HUDEP-2 (cell line): ENCODE measurements around the gene ZNF761.
"Not testable (repeated sequence)": the region's sequence is repeated elsewhere in the genome, so short reads cannot be mapped to it uniquely, and the experiment has no call there.

ENCODE experiments used
- DNase-seq, 76 experiments: peaks; one replicate each; lab custom pipeline; 2025; ENCODE audit not compliant: unreplicated experiment in 76 of 76; lab: John Stamatoyannopoulos, UW

ZNF761 gene

DNA sequence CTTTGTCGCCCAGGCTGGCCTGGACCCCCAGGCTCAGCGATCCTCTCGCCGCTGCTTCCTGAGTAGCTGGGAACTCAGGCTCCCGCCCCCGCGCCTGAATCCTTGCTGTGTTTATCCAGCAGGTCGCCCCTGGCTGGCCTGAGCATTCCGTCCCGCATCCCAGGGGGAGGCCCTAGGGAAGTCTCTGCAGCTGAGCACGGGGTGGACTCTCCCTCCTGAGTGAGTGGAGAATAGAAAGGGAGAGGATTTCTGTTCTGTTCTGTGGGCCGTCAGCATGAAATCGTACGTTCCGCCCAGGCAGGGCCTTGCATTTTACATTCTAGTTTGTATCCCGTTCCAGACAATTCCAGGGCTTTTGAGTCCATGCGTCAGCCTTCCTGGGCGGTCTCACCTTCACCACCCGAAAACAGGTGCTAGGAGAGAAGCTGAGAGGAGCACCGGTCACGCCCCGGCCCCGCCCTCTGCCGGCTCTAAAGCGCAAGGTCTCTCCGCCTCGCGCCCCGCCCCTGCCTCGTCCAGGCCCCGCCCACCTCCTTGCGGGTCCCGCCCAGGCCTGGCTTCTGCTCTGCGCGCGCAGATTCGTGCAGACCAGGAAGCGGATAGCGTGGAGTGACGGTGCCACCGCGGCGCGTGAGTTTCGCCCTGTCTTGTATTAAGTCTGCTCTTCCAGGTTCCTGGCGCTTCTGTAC is at the start of gene ZNF761:
Gene ZNF761 (plus strand): TSS at position 586 of the 689 bp plus-strand sequence. CDS start 15,285 bp downstream, outside the sequence.
- DNase-seq: peak in 75 of 76 experiments; percentile 56 to 97 (median 91)

GRCh38 chr19:53388168-53388567 is 43.6 kb upstream of the ZNF761 start:
- DNase-seq: no peak

- no peak for DNase-seq
These were observed 42.9 kb upstream of the ZNF761 start for GRCh38 chr19:53388904-53389303.

GRCh38 chr19:53389571-53389970 is 42.2 kb upstream of the ZNF761 start:
- DNase-seq: no peak

GRCh38 chr19:53389978-53390377 is 41.8 kb upstream of the ZNF761 start:
- no peak for DNase-seq

GRCh38 chr19:53394522-53394973 is 37.2 kb upstream of the ZNF761 start:
- DNase-seq: no peak

GRCh38 chr19:53394974-53395839 is 36.6 kb upstream of the ZNF761 start, which contains the start of gene ZNF765:
Gene ZNF765 (plus strand): TSS chr19:53395149. CDS start chr19:53398016, 2,867 bp downstream.
- DNase-seq: peak in 75 of 76 experiments; percentile 28 to 98 (median 90)

DNA sequence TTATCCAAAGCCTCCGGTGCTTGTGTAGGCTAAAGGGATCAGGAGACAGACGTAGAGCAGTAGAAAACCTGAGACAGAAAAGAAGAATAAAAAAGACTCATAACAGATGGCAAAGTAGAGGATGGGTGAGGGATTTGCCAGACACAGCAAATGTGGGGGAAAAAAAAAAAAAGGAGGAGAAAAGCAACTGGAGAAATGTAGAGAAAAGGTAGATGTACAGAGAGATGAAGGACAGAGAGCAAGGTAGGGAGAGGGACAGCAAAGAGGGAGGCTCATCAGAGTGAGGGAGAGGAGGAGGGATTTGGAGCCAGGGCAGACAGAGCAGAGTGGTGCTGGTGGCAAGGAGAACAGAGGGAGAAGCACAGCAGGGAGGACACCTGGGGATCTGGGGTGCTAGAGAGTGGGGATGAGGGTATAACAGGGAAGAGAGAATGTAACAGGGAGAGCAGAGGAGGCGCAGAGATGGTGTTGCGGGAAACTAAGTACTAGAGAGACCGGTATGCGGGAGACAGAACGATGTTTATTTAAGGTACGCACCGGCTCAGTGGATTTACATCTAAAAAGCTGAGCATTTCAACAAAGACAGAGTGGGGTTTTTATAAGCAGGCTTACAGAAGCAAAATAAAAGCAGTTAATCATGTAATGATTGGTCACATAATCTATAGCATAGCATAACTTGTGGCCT is 35.8 kb upstream of the ZNF761 start:
- DNase-seq: not testable (repeated sequence)

DNA sequence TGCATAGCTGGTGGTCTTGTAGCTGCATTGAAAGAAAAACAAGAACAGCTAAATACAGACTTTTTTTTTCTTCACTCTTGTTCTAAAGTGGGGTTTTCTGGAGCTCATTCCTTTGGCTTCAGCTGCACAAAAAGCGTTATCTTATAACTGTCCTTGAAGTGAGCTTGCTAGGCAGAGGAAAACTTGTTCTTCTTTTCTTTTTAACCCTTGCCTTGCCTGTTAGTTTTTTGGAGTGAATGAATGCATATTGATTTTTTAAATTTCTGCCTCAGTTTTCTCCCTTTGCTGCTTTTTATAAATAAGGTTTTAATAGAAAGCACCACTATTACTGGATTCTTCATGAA is 35.3 kb upstream of the ZNF761 start:
- DNase-seq: no peak

- DNase-seq: not testable (repeated sequence)
These were observed 33.9 kb upstream of the ZNF761 start for GRCh38 chr19:53397918-53398317.

- DNase-seq: no peak
These were observed 22.1 kb upstream of the ZNF761 start for GRCh38 chr19:53409505-53410204.

DNA sequence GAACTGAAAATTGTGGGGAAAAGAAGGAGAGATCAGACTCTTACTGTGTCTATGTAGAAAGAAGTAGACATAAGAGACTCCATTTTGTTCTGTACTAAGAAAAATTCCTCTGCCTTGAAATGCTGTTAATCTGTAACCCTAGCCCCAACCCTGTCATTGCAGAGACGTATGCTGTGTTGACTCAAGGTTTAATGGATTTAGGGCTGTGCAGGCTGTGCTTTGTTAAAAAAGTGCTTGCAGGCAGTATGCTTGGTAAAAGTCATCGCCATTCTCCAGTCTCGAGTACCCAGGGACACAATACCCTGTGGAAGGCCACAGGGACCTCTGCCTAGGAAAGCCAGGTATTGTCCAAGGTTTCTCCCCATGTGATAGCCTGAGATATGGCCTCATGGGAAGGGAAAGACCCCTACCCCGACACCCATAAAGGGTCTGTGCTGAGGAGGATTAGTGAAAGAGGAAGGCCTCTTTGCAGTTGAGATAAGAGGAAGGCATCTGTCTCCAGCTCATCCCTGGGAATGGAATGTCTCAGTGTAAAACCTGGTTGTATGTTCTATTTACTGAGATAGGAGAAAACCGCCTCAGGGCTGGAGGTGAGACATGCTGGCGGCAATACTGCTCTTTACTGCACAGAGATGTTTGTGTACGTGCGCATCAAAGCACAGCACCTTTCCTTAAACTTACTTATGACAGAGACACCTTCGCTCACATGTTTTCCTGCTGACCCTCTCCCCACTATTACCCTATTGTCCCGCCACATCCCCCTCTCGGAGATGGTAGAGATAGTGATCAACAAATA is 11.1 kb upstream of the ZNF761 start:
- not testable (repeated sequence) for DNase-seq

GRCh38 chr19:53422551-53422950 is 9.2 kb upstream of the ZNF761 start:
- no peak for DNase-seq

DNA sequence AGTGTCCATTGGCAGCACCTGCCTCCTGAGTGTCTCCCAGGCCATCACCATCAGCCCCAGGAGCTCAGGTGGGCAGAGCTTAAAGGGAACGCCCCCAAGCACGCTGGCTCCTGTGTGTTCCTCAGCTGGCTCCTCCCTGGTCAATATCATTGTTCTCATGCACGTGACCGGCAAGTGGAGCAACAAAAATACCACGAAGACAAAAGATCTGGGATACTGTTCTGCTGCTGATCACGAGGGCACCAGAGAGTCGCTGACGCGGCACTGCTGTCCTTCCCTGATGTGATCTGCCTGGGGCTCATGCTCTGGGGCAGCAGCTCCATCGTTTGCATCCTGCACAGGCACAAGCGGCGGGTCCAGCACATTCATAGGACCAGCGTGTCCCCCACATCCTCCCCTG is 8.7 kb upstream of the ZNF761 start:
- not testable (repeated sequence) for DNase-seq

DNA sequence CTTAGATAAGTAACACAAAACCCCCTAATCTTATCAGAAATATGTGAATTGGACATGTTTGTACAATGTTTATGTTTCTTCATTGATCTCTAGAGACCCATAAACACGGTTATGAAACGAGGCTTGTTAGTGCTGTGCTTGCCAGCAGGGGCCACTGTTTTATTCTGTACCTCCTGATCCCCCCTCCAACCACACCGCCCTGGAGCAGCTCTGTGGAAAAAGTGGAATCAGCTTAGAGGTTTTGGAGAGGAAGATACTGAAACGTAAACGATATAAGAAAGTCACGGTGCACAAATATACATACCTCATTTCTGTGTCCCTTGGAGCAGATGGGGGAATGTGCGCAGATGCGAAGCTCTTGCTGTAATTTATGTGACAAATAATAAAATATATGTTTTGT is 8.1 kb upstream of the ZNF761 start:
- DNase-seq: not testable (repeated sequence)

DNA sequence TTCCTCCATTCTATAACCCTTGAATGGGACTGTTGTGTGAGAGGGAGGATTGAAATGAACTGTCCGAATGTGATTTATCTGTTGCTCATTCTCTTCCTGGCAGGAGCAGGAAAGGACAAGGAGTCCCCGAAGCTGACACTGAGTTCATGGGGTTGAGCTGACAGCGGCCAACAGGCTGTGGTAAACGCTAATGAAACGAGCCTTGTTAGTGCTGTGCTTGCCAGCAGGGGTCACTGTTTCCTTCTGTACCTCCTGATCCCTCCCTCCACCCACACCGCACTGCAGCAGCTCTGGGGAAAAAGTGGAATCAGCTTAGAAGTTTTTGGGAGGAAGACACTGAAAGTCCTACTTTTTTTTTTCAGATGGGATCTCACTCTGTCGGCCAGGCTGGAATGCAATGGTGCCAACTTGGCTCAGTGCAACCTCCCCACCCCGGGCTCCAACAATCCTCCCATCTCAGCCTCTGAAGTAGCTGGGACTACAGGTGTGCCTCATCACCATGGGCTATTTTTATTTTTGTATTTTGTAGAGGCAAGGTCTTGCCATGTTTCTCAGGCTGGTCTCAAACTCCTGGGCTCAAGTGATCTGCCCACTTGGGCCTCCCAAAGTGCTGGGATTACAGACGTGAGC is 6.7 kb upstream of the ZNF761 start:
- peak in 47 of 76 experiments; percentile 1 to 52 (median 16) for DNase-seq

DNA sequence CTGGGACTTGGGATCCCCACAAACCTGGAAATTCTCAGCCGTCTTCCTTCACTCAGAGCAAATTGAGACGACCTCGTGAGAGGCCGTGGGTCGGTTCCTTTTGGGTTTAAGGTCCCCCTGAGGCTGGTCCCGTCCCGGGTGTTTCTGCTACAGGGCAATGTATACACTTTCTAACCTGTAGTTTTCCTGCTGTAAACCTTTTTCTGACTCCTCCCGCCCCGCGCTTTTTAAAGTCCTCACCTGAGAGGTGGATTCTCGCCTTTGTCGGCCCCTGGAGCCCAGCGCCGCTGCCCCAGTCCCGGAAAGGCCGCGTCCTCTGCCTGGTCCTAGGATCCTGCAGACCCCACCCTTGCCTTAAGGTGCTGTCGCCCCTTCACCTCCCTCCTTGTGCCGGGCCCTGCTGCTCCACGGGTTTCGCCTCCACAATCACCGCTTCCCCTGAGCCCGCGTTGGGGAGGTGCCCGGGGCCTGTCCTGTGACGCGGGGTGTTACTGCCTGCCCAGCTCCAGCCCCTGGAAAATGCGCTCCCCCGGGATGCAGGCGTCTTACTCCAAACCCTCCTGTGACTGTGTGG is 391 bp downstream of the ZNF761 start:
- DNase-seq: peak in 20 of 76 experiments; percentile 4 to 54 (median 27)

DNA sequence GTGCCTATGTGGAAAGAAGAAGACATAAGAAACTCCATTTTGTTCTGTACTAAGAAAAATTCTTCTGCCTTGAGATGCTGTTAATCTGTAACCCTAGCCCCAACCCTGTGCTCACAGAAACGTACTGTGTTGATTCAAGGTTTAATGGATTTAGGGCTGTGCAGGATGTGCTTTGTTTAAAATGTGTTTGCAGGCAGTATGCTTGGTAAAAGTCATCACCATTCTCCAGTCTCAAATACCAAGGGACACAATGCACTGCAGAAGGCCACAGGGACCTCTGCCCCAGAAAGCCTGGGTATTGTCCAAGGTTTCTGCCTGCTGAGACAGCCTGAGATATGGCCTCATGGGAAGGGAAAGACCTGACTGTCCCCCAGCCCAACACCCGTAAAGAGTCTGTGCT is 12.0 kb downstream of the ZNF761 start:
- DNase-seq: not testable (repeated sequence)

DNA sequence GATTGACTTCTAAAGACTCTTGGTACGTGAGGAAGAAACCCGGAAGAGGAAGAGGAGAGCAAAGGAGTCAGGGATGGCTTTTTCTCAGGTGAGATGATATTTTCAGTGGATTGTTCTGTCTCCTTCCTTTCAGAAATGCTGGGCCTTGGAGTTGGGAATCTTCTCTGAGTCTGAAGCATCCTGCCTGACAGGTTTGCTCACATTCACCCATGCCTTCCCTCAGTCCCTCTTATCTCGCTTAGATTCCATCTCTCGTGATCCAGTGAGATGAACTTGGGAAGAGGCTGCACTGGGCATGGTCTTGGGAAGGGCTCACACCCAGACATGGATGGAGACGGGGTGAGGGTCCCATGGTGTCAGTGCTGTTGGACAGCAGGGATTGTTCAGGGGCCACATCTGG is 15.4 kb downstream of the ZNF761 start:
- not testable (repeated sequence) for DNase-seq
